Fibroblast of villous mesenchyme (primary cell): ENCODE results near the gene CLSTN3. TPM values are rescaled to one million over a fixed set of nuclear protein-coding genes. Genes with fewer than 3 reads are reported as not detected.

ENCODE experiments used
- DNase-seq: peaks from one replicate; pipeline ENCODE4 v3.0.0-alpha.2; 2010; ENCODE audit warnings: low read depth
- H3K4me3 ChIP-seq: 2 replicates; pipeline ENCODE4 v1.5.1; 2011; ENCODE audit warnings: low read depth, mild to moderate bottlenecking, low read length
- CTCF ChIP-seq: IDR thresholded peaks from 2 replicates; pipeline ENCODE4 v1.5.1; 2012; ENCODE audit warnings: low read depth, mild to moderate bottlenecking, low read length; ENCODE audit not compliant: insufficient read depth
- total RNA-seq: library from RNA; depleted of rRNA; stranded (reverse); fragments of >200 nt; gene quantifications from 2 replicates; pipeline ENCODE4 v1.2.3, GENCODE V29; 2012

Gene CLSTN3
- total RNA-seq, 1 donor, result 19.0 TPM

DNA sequence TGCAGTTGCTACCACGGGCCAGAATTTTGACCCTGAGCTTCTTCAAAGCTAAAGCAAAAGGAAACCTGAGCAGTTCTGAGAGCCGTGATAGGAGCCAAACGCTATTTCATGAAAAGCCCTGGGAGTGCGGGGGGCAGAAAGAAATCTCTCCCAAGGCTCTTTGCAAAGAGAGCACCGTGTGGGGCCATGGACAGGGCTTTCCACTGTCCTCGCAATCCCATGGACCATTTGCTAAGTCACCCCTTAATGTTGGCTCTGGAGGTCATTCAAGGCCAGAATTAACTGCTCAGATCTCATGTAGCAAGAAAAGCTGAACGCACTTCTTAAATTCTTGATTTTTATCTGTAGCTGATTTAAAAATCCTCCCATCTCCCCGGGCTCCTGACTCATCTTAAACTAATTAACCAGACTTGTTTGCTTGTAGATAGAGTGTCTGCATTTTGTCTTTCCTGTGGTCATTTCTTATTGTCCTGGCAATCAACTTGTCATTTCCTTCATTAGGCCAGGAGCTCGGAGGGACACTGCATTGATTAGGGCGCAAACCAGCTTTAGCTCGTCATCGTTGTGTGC, 24.8 kb downstream of the CLSTN3 start:
- no peak for TF ChIP-seq CTCF
- DNase-seq, result peak; percentile 77
- no peak overlapping the region for H3K4me3 ChIP-seq

DNA sequence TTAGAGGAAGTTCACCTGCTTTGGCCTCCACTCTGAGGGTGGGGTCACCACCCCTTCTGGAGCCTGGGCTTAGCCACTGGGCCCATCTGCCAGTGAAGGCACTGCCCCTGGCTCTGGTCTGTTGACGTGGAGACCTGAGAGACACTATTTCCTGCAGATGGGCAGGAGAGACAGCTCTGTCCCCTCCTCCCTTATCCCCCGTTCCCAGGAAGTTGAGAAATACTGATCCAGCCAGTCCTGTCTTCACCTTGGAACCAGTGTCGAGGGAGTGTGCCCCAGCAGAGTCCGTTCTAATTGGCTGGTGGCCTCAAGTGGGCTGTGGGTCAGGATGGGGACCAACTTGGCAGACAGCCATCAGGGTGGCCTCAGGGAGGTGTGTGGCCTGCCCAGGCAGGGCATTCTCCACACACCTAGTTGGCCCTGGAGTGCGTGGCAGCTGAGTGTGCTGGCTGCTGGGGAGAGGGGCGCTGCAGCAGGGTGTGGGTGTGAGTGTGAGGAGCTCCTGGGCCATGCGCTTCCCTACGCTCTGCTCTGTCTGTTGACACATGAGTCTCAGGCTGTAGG, 25.4 kb downstream of the CLSTN3 start:
- DNase-seq, result peak; percentile 43
- H3K4me3 ChIP-seq, result no peak overlapping the region
- no peak for TF ChIP-seq CTCF

GRCh38 chr12:7156259-7157197, 26.4 kb downstream of the CLSTN3 start:
- TF ChIP-seq CTCF, result no peak
- no peak overlapping the region for H3K4me3 ChIP-seq
- DNase-seq, result no peak

- no peak for TF ChIP-seq CTCF
- H3K4me3 ChIP-seq, result no peak overlapping the region
- no peak for DNase-seq
These were observed 27.2 kb downstream of the CLSTN3 start for GRCh38 chr12:7157391-7157790.

- TF ChIP-seq CTCF, result no peak
- no peak overlapping the region for H3K4me3 ChIP-seq
- no peak for DNase-seq
These were observed 28.8 kb downstream of the CLSTN3 start for GRCh38 chr12:7158781-7159609.

DNA sequence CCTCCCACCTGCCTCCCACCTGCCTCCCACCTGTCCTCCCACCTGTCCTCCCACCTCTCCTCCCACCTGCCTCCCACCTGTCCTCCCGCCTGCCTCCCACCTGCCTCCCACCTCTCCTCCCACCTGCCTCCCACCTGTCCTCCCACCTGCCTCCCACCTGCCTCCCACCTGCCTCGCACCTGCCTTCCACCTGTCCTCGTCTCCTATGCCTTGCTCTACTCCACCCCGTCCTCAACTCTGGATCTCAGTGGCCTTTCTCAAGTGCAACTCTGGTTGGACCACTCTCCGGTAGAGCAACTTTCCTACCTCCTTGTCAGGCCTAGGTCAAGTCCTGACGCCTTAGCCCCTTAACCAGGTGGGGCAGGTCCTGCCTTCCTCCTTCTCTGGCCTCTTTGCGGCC, 30.0 kb downstream of the CLSTN3 start:
- DNase-seq, result no peak
- TF ChIP-seq CTCF, result no peak
- H3K4me3 ChIP-seq, result no peak overlapping the region
